HUES6 (cell line): Measurements from ENCODE around the gene NUDT19.
A peak's percentile ranks its signal among the peaks of the same experiment; 100 is the strongest.
"Not testable (repeated sequence)": the region's sequence is repeated elsewhere in the genome, so short reads cannot be mapped to it uniquely, and the experiment has no call there.

Experiments used
- H3K27ac ChIP-seq: 2 replicates; pipeline ENCODE4 v1.7.0; 2013; ENCODE audit warnings: low read depth, mild to moderate bottlenecking, low read length, inconsistent platforms
- H3K27me3 ChIP-seq: 2 replicates; pipeline ENCODE4 v1.6.1; 2013; ENCODE audit warnings: low read length; ENCODE audit not compliant: control insufficient read depth, insufficient read depth
- H3K36me3 ChIP-seq: 2 replicates; pipeline ENCODE4 v1.6.1; 2013; ENCODE audit warnings: low read length; ENCODE audit not compliant: control insufficient read depth, insufficient read depth
- H3K4me1 ChIP-seq: 2 replicates; pipeline ENCODE4 v1.6.1; 2013; ENCODE audit warnings: low read length; ENCODE audit not compliant: control insufficient read depth, insufficient read depth
- H3K4me3 ChIP-seq: 2 replicates; pipeline ENCODE4 v1.5.1; 2013; ENCODE audit warnings: low read depth, low read length
- H3K9ac ChIP-seq: one replicate; pipeline ENCODE4 v1.6.1; 2013; ENCODE audit warnings: mild to moderate bottlenecking, low read length
- H3K9me3 ChIP-seq: 2 replicates; pipeline ENCODE4 v1.6.1; 2013; ENCODE audit warnings: low read depth, low read length; ENCODE audit not compliant: control insufficient read depth, insufficient read depth

NUDT19 gene

DNA sequence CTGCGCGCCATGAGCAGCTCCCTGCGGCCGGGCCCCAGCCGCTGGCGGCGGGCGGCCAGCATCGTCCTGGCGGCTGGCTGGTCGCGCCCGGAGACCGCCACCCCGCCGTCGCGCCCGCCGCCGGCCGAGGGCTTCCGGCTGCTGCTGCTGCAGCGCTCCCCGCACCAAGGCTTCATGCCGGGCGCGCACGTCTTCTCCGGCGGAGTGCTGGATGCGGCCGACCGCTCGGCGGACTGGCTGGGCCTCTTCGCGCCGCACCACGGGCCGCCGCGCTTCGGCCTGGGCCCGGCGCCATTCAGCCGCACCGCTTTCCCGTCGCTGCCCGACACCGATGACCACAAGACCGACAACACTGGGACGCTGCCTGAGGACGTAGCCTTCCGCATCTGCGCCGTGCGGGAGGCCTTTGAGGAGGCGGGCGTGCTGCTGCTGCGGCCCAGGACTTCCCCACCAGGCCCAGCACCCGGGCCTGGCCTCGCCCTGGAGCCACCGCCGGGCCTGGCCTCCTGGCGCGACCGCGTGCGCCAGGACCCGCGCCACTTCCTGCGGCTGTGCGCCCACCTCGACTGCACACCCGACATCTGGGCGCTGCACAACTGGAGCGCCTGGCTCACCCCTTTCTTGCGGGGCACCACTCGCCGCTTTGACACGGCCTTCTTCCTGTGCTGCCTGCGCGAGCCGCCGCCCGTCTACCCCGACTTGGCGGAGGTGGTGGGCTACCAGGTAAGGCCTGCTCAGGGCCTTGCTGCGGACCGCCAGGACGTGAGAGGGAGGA, 518 bp downstream of the NUDT19 start:
- peak overlapping the region; percentile 74 for H3K4me3 ChIP-seq
- no peaks in the 10 kb centered on the region; the same call in 1 of the 2 replicates for H3K9me3 ChIP-seq
- peak overlapping the region; percentile 84 for H3K9ac ChIP-seq
- no peaks in the 10 kb centered on the region for H3K36me3 ChIP-seq
- H3K4me1 ChIP-seq: peaks cover 4% of the 10 kb centered on the region
- no peak overlapping the region for H3K27ac ChIP-seq
- peaks cover 12% of the 10 kb centered on the region for H3K27me3 ChIP-seq

DNA sequence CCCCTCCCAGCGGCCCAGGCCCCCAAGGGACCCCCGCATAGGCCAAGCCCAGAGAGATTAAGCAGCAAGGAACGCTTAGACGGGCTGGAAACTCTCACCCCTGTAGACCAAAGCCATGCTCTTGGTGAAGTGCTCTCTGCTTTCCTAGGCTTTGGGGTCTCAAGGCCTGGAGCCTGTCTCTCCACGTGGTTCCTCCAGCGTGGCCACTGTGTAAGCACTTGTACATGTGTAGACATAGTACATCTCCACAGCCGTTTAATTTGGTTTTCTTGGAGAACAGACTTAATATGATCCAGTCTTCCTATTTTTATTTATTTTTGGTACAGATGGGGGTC, 1.1 kb downstream of the NUDT19 start:
- Histone ChIP-seq H3K4me3 (peak overlapping the region; percentile 74), H3K9ac (peak overlapping the region; percentile 84), H3K27ac (no peak overlapping the region), H3K4me1 (peaks cover 4% of the 10 kb centered on the region), H3K36me3 (no peaks in the 10 kb centered on the region), H3K9me3 (no peaks in the 10 kb centered on the region; the same call in 1 of the 2 replicates), H3K27me3 (peaks cover 12% of the 10 kb centered on the region)

DNA sequence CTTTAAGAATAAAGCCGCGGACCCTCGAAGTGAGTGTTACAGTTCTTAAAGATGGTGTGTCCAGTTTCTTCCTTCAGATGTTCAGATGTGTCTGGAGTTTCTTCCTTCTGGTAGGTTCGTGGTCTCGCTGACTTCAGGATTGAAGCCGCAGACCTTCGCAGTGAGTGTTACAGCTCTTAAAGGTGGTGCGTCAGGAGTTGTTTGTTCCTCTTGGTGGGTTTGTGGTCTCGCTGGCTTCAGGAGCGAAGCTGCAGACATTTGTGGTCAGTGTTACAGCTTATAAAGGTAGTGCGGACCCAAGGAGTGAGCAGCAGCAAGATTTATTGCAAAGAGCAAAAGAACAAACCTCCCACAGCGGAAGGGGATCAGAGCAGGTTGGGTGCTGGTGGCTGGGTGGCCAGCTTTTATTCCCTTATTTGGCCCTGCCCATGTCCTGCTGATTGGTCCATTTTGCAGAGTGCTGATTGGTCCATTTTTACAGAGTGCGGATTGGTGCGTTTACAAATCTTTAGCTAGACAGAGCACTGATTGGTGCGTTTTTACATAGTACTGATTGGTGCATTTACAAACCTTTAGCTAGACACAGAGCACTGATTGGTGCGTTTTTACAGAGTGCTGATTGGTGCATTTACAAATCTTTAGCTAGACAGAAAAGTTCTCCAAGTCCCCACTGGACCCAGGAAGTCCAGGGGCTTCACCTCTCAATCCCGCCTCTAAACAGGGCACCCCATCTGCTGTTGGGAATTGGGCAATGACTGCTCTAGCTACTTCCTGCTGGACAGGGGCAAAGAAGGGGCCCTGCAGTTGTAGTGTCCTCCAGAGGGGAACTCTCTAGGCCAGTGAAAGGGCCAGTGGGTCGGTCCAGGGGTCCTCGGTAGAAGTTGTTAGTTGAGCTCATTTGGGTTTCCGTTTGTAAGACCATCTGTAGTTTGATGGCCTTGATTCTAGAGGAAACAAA, 1.8 kb downstream of the NUDT19 start:
- H3K9me3 ChIP-seq, H3K27ac ChIP-seq, H3K4me1 ChIP-seq, H3K9ac ChIP-seq, H3K36me3 ChIP-seq: not testable (repeated sequence)
- 0 out of 2 replicates have a peak overlapping the region, but pooled peaks have one; percentile 74 for H3K4me3 ChIP-seq
- peaks cover 12% of the 10 kb centered on the region for H3K27me3 ChIP-seq

DNA sequence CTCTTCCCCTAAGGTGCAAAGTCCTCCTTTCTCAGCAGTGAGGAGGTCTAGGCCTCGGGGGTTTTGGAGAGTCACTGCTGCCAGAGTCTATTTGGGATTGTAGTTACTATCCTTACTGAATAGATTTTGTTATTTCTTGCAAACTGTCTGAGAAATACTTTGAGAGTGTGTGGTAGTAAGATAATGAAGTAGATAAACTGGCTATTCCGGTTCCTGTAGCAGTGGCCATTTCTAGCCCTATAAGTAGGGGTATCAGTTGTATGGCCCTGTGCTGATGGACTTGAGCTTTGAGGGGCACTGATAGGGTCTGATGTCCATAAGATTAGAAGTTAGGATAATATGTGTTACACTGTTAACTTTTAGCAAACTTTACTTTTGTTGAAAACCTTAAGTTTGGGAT, 2.7 kb downstream of the NUDT19 start:
- not testable (repeated sequence) for H3K4me1 ChIP-seq, H3K27ac ChIP-seq, H3K9ac ChIP-seq, H3K36me3 ChIP-seq, H3K9me3 ChIP-seq, H3K4me3 ChIP-seq
- peaks cover 12% of the 10 kb centered on the region for H3K27me3 ChIP-seq

DNA sequence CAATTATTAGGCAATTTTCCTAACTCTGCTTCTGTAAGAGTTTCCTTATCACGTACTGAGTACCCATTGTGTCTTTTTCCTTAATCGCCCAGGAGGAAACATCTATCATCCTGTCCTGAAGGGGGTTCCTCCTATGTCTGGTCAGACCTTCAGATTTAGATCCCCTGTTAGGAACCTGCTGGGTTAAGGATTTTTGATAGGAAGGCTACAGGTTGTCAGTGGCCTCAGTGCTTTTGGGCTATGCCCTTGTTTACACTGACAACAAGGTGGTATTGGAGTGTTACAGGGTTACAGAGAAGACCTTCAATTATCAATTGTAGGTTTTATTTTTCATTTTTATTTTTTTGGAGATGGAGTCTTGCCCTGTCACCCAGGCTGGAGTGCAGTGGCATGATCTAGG, 3.2 kb downstream of the NUDT19 start:
- H3K9me3 ChIP-seq, H3K9ac ChIP-seq, H3K36me3 ChIP-seq, H3K4me3 ChIP-seq, H3K4me1 ChIP-seq, H3K27ac ChIP-seq: not testable (repeated sequence)
- peaks cover 12% of the 10 kb centered on the region for H3K27me3 ChIP-seq

DNA sequence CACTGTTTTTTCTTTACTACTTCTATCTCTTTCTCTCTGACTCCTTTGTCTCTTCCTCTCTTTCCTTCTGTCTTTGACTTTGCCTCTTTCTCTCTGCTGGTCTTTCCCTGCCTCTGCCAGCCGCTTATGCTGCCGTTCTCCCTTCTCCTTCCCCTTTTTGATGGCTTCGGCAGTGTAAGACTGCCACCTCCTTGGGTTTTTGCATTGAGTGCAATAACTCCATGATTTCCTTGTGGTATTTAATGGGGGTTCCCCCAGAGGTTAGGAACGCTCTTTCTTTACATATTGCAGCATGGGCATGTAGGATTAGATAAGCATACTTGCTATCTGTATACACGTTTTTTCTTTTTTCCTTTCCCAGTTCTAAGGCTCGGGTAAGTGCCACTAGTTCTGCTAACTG, 3.9 kb downstream of the NUDT19 start:
- not testable (repeated sequence) for H3K4me1 ChIP-seq, H3K27ac ChIP-seq, H3K9me3 ChIP-seq, H3K9ac ChIP-seq, H3K4me3 ChIP-seq, H3K36me3 ChIP-seq
- H3K27me3 ChIP-seq: peaks cover 12% of the 10 kb centered on the region

DNA sequence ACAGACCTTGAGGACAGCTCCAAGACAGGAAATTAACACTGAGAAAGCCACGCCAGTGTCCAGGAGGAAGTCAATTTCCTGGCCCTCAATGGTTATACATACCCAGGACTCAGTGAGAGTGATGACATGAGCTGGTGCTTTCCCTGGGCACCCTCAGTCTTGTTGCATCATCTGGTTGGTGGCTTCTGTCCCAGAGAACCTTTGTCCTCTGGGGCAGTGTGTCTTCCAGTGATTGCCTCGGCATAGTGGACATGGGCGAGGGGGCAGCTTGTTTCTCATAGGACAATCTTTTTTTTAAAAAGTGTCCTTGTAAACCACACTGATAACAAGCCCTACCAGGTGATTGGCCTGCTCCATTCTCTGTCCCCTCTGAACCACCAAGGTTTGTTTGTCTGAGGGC, 5.2 kb downstream of the NUDT19 start:
- not testable (repeated sequence) for H3K27me3 ChIP-seq, H3K4me3 ChIP-seq, H3K4me1 ChIP-seq, H3K27ac ChIP-seq, H3K36me3 ChIP-seq, H3K9me3 ChIP-seq, H3K9ac ChIP-seq

DNA sequence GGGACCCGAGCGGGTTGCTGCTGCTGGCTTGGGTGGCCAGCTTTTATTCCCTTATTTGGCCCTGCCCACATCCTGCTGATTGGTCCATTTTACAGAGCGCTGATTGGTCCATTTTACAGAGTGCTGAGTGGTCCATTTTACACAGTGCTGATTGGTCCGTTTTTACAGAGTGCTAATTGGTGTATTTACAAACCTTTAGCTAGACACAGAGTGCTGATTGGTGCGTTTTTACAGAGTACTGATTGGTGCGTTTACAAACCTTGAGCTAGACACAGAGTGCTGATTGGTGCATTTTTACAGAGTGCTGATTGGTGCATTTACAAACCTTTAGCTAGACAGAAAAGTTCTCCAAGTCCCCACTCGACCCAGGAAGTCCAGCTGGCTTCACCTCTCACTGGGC, 8.5 kb downstream of the NUDT19 start:
- not testable (repeated sequence) for H3K27ac ChIP-seq, H3K4me3 ChIP-seq, H3K9ac ChIP-seq, H3K4me1 ChIP-seq, H3K27me3 ChIP-seq, H3K36me3 ChIP-seq
- H3K9me3 ChIP-seq: peaks cover 17% of the 10 kb centered on the region

DNA sequence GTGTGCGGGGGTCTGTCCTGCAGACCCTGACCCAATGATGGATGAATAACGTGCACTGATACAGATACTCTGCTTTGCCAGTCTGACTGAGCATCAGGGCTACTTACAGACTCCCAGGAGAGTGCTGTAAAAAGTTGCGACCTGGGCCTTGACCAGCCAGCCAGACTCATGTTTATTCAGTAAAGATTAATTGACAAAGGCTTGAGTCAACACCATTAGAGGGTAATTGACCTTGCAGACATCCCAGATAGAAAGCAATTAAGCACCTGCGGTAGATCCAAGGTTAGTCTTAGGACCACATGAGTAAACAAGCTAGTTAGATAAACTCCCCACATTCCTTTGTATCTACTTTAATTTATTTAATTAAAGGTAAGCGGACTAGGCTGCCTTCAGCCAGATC, 10.4 kb downstream of the NUDT19 start:
- no peaks in the 10 kb centered on the region; the same call in 1 of the 2 replicates for H3K36me3 ChIP-seq
- H3K27me3 ChIP-seq: no peaks in the 10 kb centered on the region
- no peaks in the 10 kb centered on the region; the same call in 1 of the 2 replicates for H3K4me1 ChIP-seq
- H3K9ac ChIP-seq: no peak overlapping the region
- H3K4me3 ChIP-seq: no peak overlapping the region
- H3K27ac ChIP-seq: no peak overlapping the region
- H3K9me3 ChIP-seq: peaks cover 17% of the 10 kb centered on the region

DNA sequence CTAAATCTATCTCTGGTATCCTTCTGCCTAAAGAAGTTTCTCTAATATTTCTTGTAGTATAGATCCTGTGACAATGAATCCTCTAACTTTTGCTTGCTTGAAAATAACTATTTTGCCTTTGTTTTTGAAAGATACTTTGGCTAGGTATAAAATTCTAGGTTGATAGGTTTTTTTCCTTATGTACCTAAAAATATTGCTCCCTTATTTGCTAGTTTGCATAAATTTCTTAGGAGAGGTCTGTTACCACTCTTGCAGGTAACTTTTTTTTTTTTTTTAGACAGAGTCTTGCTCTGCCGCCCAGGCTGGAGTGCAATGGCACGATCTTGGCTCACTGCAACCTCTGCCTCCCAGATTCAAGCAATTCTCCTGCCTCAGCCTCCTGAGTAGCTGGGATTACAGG, 12.4 kb downstream of the NUDT19 start:
- not testable (repeated sequence) for H3K9ac ChIP-seq, H3K36me3 ChIP-seq, H3K27ac ChIP-seq, H3K27me3 ChIP-seq, H3K4me3 ChIP-seq, H3K4me1 ChIP-seq
- peaks cover 17% of the 10 kb centered on the region for H3K9me3 ChIP-seq

DNA sequence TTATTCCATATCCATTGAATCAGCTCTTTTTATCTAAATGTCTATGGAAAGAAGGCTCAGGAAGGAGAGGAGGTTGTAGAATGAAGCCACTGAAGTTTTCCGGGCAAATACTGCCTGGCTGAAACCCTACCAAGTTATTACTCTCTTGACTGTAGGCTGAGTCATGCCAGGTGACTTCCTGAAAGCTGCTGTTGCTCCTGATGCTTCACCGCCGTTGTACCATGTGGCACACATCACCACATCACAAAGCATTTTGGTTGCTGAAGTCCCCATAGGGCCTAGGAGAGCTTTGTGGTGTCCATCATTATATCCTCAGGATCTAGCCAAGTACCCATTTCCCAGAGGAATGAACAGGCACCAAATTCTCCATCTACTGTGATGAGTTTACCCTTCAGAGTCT, 16.8 kb downstream of the NUDT19 start:
- H3K9me3 ChIP-seq: peaks cover 10% of the 10 kb centered on the region
- no peak overlapping the region for H3K27ac ChIP-seq
- no peaks in the 10 kb centered on the region for H3K4me1 ChIP-seq
- no peak overlapping the region for H3K4me3 ChIP-seq
- H3K9ac ChIP-seq: no peak overlapping the region
- no peaks in the 10 kb centered on the region; the same call in 1 of the 2 replicates for H3K36me3 ChIP-seq
- H3K27me3 ChIP-seq: no peaks in the 10 kb centered on the region
